IMR-90 (cell line): ENCODE data around the gene IL12RB2. TPM values are rescaled to one million over a fixed set of nuclear protein-coding genes. Genes with fewer than 3 reads are reported as not detected.
A peak's percentile ranks its signal among the peaks of the same experiment; 100 is the strongest.

ENCODE experiments used
- ATAC-seq: fragments of 200-7000 bp; cut with Tn5 transposase; 2 replicates; pipeline ENCODE4 v1.9.1; 2020; ENCODE audit warnings: low read depth, mild to moderate bottlenecking, moderate library complexity
- BruUV-seq: library from RNA; stranded (reverse); fragments of 400-500 nt; replicated peaks from 2 replicates; lab custom pipeline; 2021; lab: Mats Ljungman, UMichigan
- CTCF ChIA-PET: fragments of 300-600 bp; formaldehyde crosslinking; extraction: SDS; loops from one replicate; lab custom pipeline; 2021; ENCODE audit warnings: antibody characterized with exemption; lab: Yijun Ruan, JAX
- POLR2A ChIA-PET: fragments of 300-600 bp; sonication (Branson Sonifier 250); formaldehyde crosslinking; loops from one replicate; lab custom pipeline; 2022; ENCODE audit warnings: antibody characterized with exemption; ENCODE audit not compliant: unreplicated experiment; lab: Charles Lee
- DNase-seq: peaks from one replicate; pipeline ENCODE4 v3.0.0; 2013
- H2AFZ ChIP-seq: replicated peaks from 2 replicates; pipeline ENCODE3; 2013; ENCODE audit warnings: low read length, mild to moderate bottlenecking; ENCODE audit not compliant: poor library complexity
- H2AK5ac ChIP-seq: 2 replicates; pipeline ENCODE4 v1.6.1; 2013; ENCODE audit warnings: low read depth, low read length, inconsistent platforms
- H2AK9ac ChIP-seq: replicated peaks from 2 replicates; pipeline ENCODE3; 2013; ENCODE audit warnings: mild to moderate bottlenecking, low read depth, low read length, moderate library complexity; ENCODE audit not compliant: poor library complexity
- H2BK120ac ChIP-seq: 2 replicates; pipeline ENCODE4 v1.6.1; 2013; ENCODE audit warnings: low read depth, low read length, inconsistent platforms
- H2BK15ac ChIP-seq: 3 replicates; pipeline ENCODE4 v1.6.1; 2013; ENCODE audit warnings: low read depth, low read length, inconsistent platforms
- H2BK20ac ChIP-seq: 2 replicates; pipeline ENCODE4 v1.6.1; 2013; ENCODE audit warnings: low read depth, mild to moderate bottlenecking, inconsistent platforms, low read length, moderate library complexity
- H2BK5ac ChIP-seq: 2 replicates; pipeline ENCODE4 v1.6.1; 2013; ENCODE audit warnings: mild to moderate bottlenecking, low read depth, low read length, inconsistent platforms; ENCODE audit not compliant: poor library complexity, severe bottlenecking
- H3K14ac ChIP-seq: replicated peaks from 2 replicates; pipeline ENCODE4 v1.6.1; 2013; ENCODE audit warnings: low read depth, low read length, inconsistent platforms
- H3K18ac ChIP-seq: 2 replicates; pipeline ENCODE4 v1.6.1; 2013; ENCODE audit warnings: low read depth, low read length, control low read depth
- H3K23ac ChIP-seq: 2 replicates; pipeline ENCODE4 v1.6.1; 2013; ENCODE audit warnings: low read depth, low read length, inconsistent platforms
- H3K27ac ChIP-seq: 2 replicates; pipeline ENCODE4 v1.5.1; 2013; ENCODE audit warnings: mild to moderate bottlenecking, control low read depth, low read length; ENCODE audit not compliant: insufficient read depth
- H3K27me3 ChIP-seq: 2 replicates; pipeline ENCODE4 v1.6.1; 2013; ENCODE audit warnings: low read length; ENCODE audit not compliant: control insufficient read depth, insufficient read depth
- H3K36me3 ChIP-seq: 2 replicates; pipeline ENCODE4 v1.6.1; 2013; ENCODE audit warnings: low read length, mixed read lengths; ENCODE audit not compliant: control insufficient read depth, insufficient read depth
- H3K4ac ChIP-seq: 2 replicates; pipeline ENCODE4 v1.6.1; 2013; ENCODE audit warnings: low read depth, low read length, inconsistent platforms
- H3K4me1 ChIP-seq: 2 replicates; pipeline ENCODE4 v1.6.1; 2013; ENCODE audit warnings: low read length, mixed read lengths; ENCODE audit not compliant: control insufficient read depth, insufficient read depth
- H3K4me2 ChIP-seq: 2 replicates; pipeline ENCODE4 v1.6.1; 2013; ENCODE audit warnings: low read depth, mild to moderate bottlenecking, control low read depth, low read length, moderate library complexity
- H3K4me3 ChIP-seq: 2 replicates; pipeline ENCODE4 v1.5.1; 2013; ENCODE audit warnings: low read depth, mild to moderate bottlenecking, control low read depth, low read length, moderate library complexity; ENCODE audit not compliant: insufficient read depth
- H3K56ac ChIP-seq: 2 replicates; pipeline ENCODE4 v1.6.1; 2013; ENCODE audit warnings: low read length, inconsistent platforms; ENCODE audit not compliant: insufficient read depth; ENCODE audit errors: extremely low read depth
- H3K79me1 ChIP-seq, 2 experiments: 2 replicates each; pipeline ENCODE4 v1.6.1; 2013; ENCODE audit warnings: low read length in 2 of 2, inconsistent platforms in 1 of 2, low read depth in 1 of 2
- H3K9ac ChIP-seq: 2 replicates; pipeline ENCODE4 v1.6.1; 2013; ENCODE audit warnings: low read depth, low read length, control low read depth
- H3K9me1 ChIP-seq: 2 replicates; pipeline ENCODE4 v1.6.1; 2013; ENCODE audit warnings: low read length, inconsistent platforms; ENCODE audit not compliant: insufficient read depth
- H3K9me3 ChIP-seq: 2 replicates; pipeline ENCODE4 v1.6.1; 2013; ENCODE audit warnings: low read length; ENCODE audit not compliant: control insufficient read depth, insufficient read depth
- H4K20me1 ChIP-seq: 2 replicates; pipeline ENCODE4 v1.6.1; 2013; ENCODE audit warnings: low read length, inconsistent platforms; ENCODE audit not compliant: insufficient read depth
- H4K5ac ChIP-seq: 2 replicates; pipeline ENCODE4 v1.6.1; 2013; ENCODE audit warnings: mild to moderate bottlenecking, low read depth, low read length, control low read depth
- H4K8ac ChIP-seq, 2 experiments: 2 replicates each; pipeline ENCODE4 v1.6.1; 2013; ENCODE audit warnings: low read depth in 2 of 2, low read length in 2 of 2, control low read depth in 1 of 2, inconsistent platforms in 1 of 2
- H4K91ac ChIP-seq: 2 replicates; pipeline ENCODE4 v1.6.1; 2013; ENCODE audit warnings: low read depth, low read length, inconsistent platforms; ENCODE audit not compliant: insufficient read depth
- FOS ChIP-seq: fragments of 150-350 bp; IDR thresholded peaks from 2 replicates; pipeline ENCODE4 v1.6.1; 2016; ENCODE audit warnings: low read depth, low read length
- WGBS, 2 experiments: methylation state at CpG; one replicate each; pipeline versions ENCODE4 v1.1.5 to v1.1.7; 2013; ENCODE audit warnings: missing lambda C conversion rate in 2 of 2; ENCODE audit not compliant: insufficient read length in 1 of 2; ENCODE audit errors: extremely low coverage in 2 of 2; 5-methylcytosine and 5-hydroxymethylcytosine counted together
- dilution Hi-C: fragments of 300-500 bp; cut with HindIII; formaldehyde crosslinking; loops from one replicate; pipeline ENCODE4 v1.14.3; 2018; ENCODE audit warnings: low sequenced_read_pairs; ENCODE audit not compliant: unreplicated experiment
- in situ Hi-C: fragments of 300-500 bp; cut with MboI; formaldehyde crosslinking; loops from 3 replicates; pipeline ENCODE4 v1.14.3; 2019; ENCODE audit warnings: low sequenced_read_pairs, inconsistent platforms, mixed read lengths
- intact Hi-C: fragments of 100-400 bp; cut with micrococcal nuclease; formaldehyde crosslinking; loops from 2 replicates; pipeline ENCODE4 v1.10.0; 2022
- polyA plus RNA-seq, 3 experiments: library from polyadenylated mRNA; depleted of rRNA; stranded (reverse); fragments of >200 nt; gene quantifications; 2 replicates each; pipeline ENCODE4 v1.2.3, GENCODE V29; 2012; ENCODE audit warnings: low replicate concordance in 1 of 3
- total RNA-seq: library from RNA; depleted of rRNA; stranded (reverse); fragments of >200 nt; gene quantifications from 2 replicates; pipeline ENCODE4 v1.2.3, GENCODE V29; 2012

Gene IL12RB2
- total and polyA plus RNA-seq, 2 of the 4 experiments (the other 2 are of a cell fraction) = not detected

DNA sequence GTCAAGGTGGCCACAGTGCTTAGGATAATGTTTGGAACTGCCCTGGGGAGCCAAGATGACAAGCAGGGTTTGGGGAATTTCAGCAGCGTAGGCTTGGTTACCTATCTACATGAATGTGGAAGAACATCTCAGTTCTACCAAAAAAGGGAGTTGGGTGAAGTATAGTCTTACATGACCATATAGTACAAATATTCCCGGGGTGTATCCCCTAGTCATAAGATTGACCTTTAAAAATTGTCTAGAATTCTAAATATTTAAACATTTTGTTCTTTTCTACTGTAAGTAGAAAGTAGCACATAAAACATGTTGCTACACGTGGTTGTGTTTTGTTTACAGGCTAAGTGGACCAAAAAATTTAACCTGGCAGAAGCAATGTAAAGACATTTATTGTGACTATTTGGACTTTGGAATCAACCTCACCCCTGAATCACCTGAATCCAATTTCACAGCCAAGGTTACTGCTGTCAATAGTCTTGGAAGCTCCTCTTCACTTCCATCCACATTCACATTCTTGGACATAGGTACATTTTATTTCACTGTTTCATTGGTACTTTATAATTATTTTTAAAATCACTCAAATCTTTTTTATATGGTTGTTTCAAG lies 20.3 kb downstream of the IL12RB2 start:
- no peak overlapping the region for H3K9ac ChIP-seq
- in situ Hi-C loops = no loop called here
- no TSS peak for BruUV-seq

More for the DNA sequence above, 20.3 kb downstream of the IL12RB2 start:
- ATAC-seq = peak; percentile 17; the same call in 1 of the 2 replicates
- no peak overlapping the region for H2AFZ ChIP-seq
- CTCF ChIA-PET = no interaction called here
- H3K4me3 ChIP-seq = no peak overlapping the region
- H3K36me3 ChIP-seq = no peaks in the 10 kb centered on the region
- no peak overlapping the region for H2BK120ac ChIP-seq
- no peaks in the 10 kb centered on the region; the same call in 1 of the 2 replicates for H3K27me3 ChIP-seq
- peak overlapping the region; percentile 84; the same call in 1 of the 2 replicates for H4K5ac ChIP-seq
- H2AK9ac ChIP-seq = no peak overlapping the region
- peak overlapping the region; percentile 69 for H3K27ac ChIP-seq
- DNase-seq = no peak
- no peak overlapping the region for H3K23ac ChIP-seq
- H3K18ac ChIP-seq = no peak overlapping the region; the same call in 1 of the 2 replicates
- POLR2A ChIA-PET = no interaction called here
- intact Hi-C loops = loop anchor here (5.0 kb wide), 1 partner anchor 754 kb away; no protein-coding TSS in a partner anchor
- H4K20me1 ChIP-seq = no peaks in the 10 kb centered on the region
- H3K14ac ChIP-seq = no peak overlapping the region
- H4K91ac ChIP-seq = no peak overlapping the region
- dilution Hi-C loops = no loop called here
- H2AK5ac ChIP-seq = no peak overlapping the region
- no peaks in the 10 kb centered on the region; the same call in 1 of the 2 replicates for H3K9me3 ChIP-seq
- H3K79me1 ChIP-seq = no peaks in the 10 kb centered on the region
- no peak overlapping the region for H2BK20ac ChIP-seq
- H4K8ac ChIP-seq = peak overlapping the region in 1 of 2 experiments; percentile 75; a peak in 3 of 4 replicates
- H2BK15ac ChIP-seq = no peak overlapping the region
- H2BK5ac ChIP-seq = no peak overlapping the region
- WGBS, 2 experiments = no CpG with 5 or more reads among the region's 3 CpGs
- no peak overlapping the region for H3K4ac ChIP-seq
- no peak for TF ChIP-seq FOS
- H3K56ac ChIP-seq = no peak overlapping the region
- H3K4me2 ChIP-seq = no peak overlapping the region
- H3K9me1 ChIP-seq = no peaks in the 10 kb centered on the region
- H3K4me1 ChIP-seq = peaks cover 2% of the 10 kb centered on the region; the same call in 1 of the 2 replicates
